GM12873 (cell line): ENCODE data around the gene ZNF526.

Source experiments
- TF ChIP-seq, protein P1 (sequence below): IDR thresholded peaks from 2 replicates; pipeline ENCODE4 v1.5.1; 2012; ENCODE audit warnings: low read depth, mild to moderate bottlenecking, moderate library complexity, low read length, control low read depth; ENCODE audit not compliant: insufficient read depth; ENCODE audit errors: missing control alignments

The ZNF526 gene

DNA sequence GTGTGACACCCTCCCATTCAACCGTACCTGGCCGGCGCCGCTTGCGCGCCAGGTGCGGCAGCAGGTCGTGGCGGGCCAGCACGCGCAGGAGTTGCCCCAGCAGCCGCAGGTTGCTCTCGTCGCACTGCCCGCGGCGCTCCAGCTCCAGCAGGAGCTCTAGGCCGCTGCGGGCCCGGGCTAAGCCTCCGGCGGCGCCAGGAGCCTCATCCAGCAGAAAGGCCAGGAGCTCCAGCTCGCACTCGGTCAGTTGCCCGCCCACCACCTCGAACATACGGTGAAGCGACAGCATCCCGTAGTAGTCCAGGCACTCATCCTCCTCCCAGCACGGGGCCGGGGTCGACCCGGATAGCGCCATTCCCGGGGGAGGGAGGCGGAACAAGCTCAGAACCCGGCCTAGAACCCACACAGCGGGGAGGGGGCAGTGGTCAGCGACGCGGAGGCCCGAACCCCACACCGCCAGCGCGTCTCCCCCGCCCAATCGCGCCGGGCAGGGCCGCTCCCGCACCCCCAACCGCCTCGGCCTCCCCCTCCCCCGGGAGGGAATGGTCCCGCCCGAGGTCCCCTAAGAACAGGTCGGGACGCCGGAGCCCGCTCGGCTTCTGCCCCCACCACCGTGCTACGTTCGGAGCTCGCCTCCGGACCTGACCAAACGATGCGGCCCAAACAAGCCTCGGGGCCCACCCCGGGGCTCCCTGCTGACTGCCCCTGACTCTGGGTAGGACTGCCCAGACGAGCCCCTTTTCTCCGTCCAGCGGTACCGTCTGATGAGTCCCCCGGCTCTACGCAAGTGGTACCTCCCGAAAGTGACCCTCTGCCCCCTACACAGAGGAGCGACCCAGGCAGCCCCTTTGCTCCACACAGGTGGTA, 3.2 kb upstream of the ZNF526 start:
- TF ChIP-seq, protein P1, sequence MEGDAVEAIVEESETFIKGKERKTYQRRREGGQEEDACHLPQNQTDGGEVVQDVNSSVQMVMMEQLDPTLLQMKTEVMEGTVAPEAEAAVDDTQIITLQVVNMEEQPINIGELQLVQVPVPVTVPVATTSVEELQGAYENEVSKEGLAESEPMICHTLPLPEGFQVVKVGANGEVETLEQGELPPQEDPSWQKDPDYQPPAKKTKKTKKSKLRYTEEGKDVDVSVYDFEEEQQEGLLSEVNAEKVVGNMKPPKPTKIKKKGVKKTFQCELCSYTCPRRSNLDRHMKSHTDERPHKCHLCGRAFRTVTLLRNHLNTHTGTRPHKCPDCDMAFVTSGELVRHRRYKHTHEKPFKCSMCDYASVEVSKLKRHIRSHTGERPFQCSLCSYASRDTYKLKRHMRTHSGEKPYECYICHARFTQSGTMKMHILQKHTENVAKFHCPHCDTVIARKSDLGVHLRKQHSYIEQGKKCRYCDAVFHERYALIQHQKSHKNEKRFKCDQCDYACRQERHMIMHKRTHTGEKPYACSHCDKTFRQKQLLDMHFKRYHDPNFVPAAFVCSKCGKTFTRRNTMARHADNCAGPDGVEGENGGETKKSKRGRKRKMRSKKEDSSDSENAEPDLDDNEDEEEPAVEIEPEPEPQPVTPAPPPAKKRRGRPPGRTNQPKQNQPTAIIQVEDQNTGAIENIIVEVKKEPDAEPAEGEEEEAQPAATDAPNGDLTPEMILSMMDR, result no peak

DNA sequence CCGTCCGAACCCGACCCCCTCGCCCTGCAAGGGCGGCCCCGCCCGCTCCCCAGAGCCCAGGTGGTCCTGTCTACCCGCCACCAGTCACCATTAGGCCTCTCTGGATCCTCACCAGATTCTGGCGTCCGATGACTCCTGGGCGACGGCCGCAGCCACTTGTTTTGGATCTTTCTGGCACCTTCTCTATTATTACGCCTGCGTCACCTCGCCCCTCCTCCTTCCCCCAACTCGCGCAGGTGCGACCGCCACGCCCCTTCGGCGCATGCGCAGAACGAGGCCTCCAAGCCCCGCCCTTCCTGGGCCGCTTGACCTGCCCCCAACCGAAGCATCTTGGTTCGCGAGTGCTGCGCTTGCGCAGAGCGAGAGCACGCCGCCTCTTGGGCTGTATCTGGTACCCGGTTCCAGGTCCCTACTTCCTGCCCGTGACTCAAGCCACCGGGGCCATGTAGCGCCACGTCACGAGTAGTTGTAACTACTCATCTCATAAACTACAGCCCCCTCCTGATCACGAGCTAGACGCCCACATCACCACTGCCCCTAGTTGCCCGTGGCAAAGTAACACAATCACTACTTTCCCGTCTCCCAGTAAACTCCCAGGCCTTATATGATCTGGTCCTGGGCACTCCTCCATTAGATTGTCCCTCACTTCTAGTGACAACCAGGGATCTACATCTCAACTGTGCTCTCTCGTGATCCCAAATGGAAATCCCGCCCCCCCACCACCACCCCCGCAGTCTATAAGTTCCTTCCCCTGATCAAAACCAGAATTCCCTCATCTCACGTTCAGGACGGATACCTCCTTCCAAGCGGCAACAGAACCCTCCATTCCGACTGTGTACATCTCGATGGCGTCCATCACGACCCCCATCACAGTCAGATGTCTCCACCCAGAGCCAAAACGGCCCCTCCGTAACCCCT, 2.3 kb upstream of the ZNF526 start, which contains the start of gene DEDD2:
Gene DEDD2, minus strand, starts transcription at position 158 of the 918 bp plus-strand sequence. CDS start 670 bp downstream, outside the sequence.
- TF ChIP-seq, protein P1, result no peak

DNA sequence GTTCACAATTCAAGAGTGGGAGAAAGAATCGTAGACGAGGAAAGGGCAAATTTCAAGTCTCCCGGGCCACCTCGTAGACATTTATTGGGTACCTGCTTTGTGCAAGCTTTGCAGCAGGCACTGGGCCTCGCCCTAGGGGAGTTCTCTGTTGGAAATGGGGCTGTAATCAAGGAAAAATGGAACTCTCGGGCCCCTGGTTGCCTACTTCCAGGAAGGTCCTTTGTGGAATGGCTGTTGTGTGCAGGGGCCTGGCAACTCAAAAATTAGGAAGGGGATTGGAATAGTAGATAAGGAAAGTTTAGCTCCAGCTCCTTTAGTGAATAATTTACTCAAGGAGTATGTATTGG, 612 bp downstream of the ZNF526 start:
- TF ChIP-seq, protein P1, result no peak

DNA sequence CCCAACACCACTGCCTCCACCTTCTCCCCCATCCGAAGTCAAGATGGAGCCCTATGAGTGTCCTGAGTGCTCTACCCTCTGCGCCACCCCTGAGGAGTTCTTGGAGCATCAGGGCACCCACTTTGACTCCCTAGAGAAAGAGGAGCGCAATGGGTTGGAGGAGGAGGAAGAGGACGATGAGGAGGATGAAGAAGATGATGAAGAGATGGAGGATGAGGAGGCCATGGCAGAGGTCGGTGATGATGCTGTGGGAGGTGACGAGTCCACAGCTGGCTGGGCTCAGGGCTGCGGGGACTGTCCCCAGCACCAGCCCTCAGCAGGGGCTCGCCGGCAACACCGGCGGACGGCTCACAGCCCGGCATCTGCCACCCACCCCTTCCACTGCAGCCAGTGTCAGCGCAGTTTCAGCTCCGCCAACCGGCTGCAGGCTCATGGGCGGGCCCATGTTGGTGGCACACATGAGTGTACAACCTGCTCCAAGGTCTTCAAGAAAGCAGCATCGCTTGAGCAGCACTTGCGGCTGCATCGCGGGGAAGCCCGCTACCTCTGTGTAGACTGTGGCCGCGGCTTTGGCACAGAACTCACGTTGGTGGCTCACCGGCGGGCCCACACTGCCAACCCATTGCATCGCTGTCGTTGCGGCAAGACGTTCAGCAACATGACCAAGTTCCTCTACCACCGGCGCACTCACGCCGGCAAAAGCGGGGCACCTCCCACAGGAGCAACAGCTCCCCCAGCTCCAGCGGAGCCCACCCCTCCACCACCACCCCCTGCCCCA, 5.0 kb downstream of the ZNF526 start:
- TF ChIP-seq, protein P1, result no peak

DNA sequence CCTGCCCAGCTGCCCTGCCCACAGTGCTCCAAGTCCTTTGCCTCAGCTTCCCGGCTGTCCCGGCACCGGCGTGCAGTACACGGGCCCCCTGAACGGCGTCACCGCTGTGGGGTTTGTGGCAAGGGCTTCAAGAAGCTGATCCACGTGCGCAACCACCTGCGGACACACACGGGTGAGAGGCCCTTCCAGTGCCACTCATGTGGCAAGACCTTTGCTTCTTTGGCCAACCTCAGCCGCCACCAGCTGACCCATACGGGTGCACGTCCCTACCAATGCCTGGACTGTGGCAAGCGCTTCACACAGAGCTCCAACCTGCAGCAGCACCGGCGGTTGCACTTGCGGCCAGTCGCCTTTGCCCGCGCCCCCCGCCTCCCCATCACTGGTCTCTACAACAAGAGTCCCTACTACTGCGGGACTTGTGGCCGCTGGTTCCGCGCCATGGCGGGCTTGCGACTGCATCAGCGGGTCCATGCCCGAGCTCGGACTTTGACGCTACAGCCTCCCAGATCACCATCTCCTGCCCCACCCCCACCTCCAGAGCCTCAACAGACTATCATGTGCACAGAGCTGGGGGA, 5.7 kb downstream of the ZNF526 start:
- TF ChIP-seq, protein P1, result no peak

DNA sequence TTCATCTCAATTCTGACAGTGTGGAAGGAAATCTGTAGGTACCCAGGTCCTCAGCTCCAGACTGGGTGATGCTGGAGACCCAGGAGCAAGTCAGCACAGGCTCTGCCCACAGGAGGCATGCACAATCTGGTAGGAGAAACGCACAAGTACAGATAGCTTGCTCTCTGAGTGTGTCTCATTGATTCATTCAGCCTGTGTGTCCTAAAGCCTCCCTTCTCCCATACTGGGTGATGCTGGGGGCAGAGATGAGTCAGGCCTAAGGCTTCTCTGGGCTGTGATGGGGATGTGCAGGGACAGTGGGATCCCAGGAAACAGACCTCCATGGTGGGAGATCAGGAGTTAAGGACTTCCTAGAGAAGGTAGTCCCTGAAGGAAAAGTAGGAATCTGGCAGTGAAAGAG, 6.8 kb downstream of the ZNF526 start:
- TF ChIP-seq, protein P1, result no peak
